Trophoblast cell (in vitro differentiated cells and primary cell): ENCODE results near the gene SPATS1.
"Not testable (repeated sequence)": the region's sequence is repeated elsewhere in the genome, so short reads cannot be mapped to it uniquely, and the experiment has no call there.

Experiments used
- DNase-seq, 2 donors: peaks; one replicate each; pipeline ENCODE4 v3.0.0-alpha.2; 2016
- H2AFZ ChIP-seq: 2 replicates; pipeline ENCODE4 v1.6.1; 2013; ENCODE audit warnings: low read length, moderate library complexity, mild to moderate bottlenecking; ENCODE audit not compliant: insufficient read depth, poor library complexity
- H2AK5ac ChIP-seq: 2 replicates; pipeline ENCODE4 v1.6.1; 2013; ENCODE audit warnings: mild to moderate bottlenecking, low read length
- H2BK120ac ChIP-seq: 2 replicates; pipeline ENCODE4 v1.6.1; 2013; ENCODE audit warnings: low read length, mild to moderate bottlenecking, moderate library complexity; ENCODE audit not compliant: insufficient read depth, poor library complexity
- H2BK12ac ChIP-seq: 2 replicates; pipeline ENCODE4 v1.6.1; 2013; ENCODE audit warnings: mild to moderate bottlenecking, low read length, moderate library complexity
- H2BK5ac ChIP-seq: 2 replicates; pipeline ENCODE4 v1.6.1; 2013; ENCODE audit warnings: low read length, low read depth, moderate library complexity, mild to moderate bottlenecking; ENCODE audit not compliant: poor library complexity
- H3K14ac ChIP-seq: 2 replicates; pipeline ENCODE4 v1.6.1; 2013; ENCODE audit warnings: mild to moderate bottlenecking, low read length
- H3K18ac ChIP-seq: 2 replicates; pipeline ENCODE4 v1.6.1; 2013; ENCODE audit warnings: mild to moderate bottlenecking, low read length
- H3K23ac ChIP-seq: 2 replicates; pipeline ENCODE4 v1.6.1; 2013; ENCODE audit warnings: low read length
- H3K27ac ChIP-seq: 2 replicates; pipeline ENCODE4 v1.5.1; 2013; ENCODE audit warnings: low read depth, mild to moderate bottlenecking, inconsistent platforms, low read length, moderate library complexity
- H3K27me3 ChIP-seq: 2 replicates; pipeline ENCODE4 v1.6.1; 2013; ENCODE audit warnings: inconsistent platforms, mild to moderate bottlenecking, low read length, moderate library complexity; ENCODE audit not compliant: insufficient read depth
- H3K36me3 ChIP-seq, 2 experiments: 1 replicate in 1 of 2; 2 replicates in 1 of 2; pipeline ENCODE4 v1.6.1; 2013; ENCODE audit warnings: low read length in 2 of 2, mild to moderate bottlenecking in 2 of 2, moderate library complexity in 1 of 2; ENCODE audit not compliant: insufficient read depth in 2 of 2, control insufficient read depth in 1 of 2
- H3K4ac ChIP-seq: 2 replicates; pipeline ENCODE4 v1.6.1; 2013; ENCODE audit warnings: low read depth, mild to moderate bottlenecking, low read length, moderate library complexity
- H3K4me1 ChIP-seq, 2 experiments: 1 replicate in 1 of 2; 2 replicates in 1 of 2; pipeline ENCODE4 v1.6.1; 2013; ENCODE audit warnings: low read length in 2 of 2, mild to moderate bottlenecking in 2 of 2, moderate library complexity in 1 of 2; ENCODE audit not compliant: insufficient read depth in 2 of 2, control insufficient read depth in 1 of 2
- H3K4me2 ChIP-seq: 2 replicates; pipeline ENCODE4 v1.6.1; 2013; ENCODE audit warnings: inconsistent platforms, mild to moderate bottlenecking, low read length, moderate library complexity
- H3K4me3 ChIP-seq: 2 replicates; pipeline ENCODE4 v1.5.1; 2013; ENCODE audit warnings: mild to moderate bottlenecking, low read depth, low read length, inconsistent platforms
- H3K79me1 ChIP-seq: one replicate; pipeline ENCODE4 v1.6.1; 2013; ENCODE audit warnings: low read length
- H3K79me2 ChIP-seq: 2 replicates; pipeline ENCODE4 v1.6.1; 2013; ENCODE audit warnings: low read length, mild to moderate bottlenecking; ENCODE audit not compliant: control insufficient read depth, insufficient read depth, poor library complexity
- H3K9ac ChIP-seq: 2 replicates; pipeline ENCODE4 v1.6.1; 2013; ENCODE audit warnings: mild to moderate bottlenecking, low read length
- H3K9me3 ChIP-seq: 2 replicates; pipeline ENCODE4 v1.6.1; 2013; ENCODE audit warnings: low read depth, mild to moderate bottlenecking, control low read depth, inconsistent platforms, low read length; ENCODE audit not compliant: insufficient read depth
- H4K12ac ChIP-seq: 2 replicates; pipeline ENCODE4 v1.6.1; 2013; ENCODE audit warnings: low read depth, mild to moderate bottlenecking, low read length, moderate library complexity
- H4K8ac ChIP-seq: 2 replicates; pipeline ENCODE4 v1.6.1; 2013; ENCODE audit warnings: low read depth, mild to moderate bottlenecking, low read length, moderate library complexity
- H4K91ac ChIP-seq: one replicate; pipeline ENCODE4 v1.6.1; 2013; ENCODE audit warnings: low read depth, mild to moderate bottlenecking, low read length, moderate library complexity
- WGBS: extraction: QIAGEN DNeasy Blood & Tissue Kit; methylation state at CpG from one replicate; pipeline ENCODE4 v1.1.7; 2013; ENCODE audit warnings: missing lambda C conversion rate; ENCODE audit not compliant: insufficient read length, insufficient coverage; ENCODE audit errors: extremely low coverage; 5-methylcytosine and 5-hydroxymethylcytosine counted together

Gene SPATS1

GRCh38 chr6:44346818-44347217, 4.4 kb downstream of the SPATS1 start:
- H3K4me1 ChIP-seq, H4K8ac ChIP-seq, H3K9ac ChIP-seq, H3K27ac ChIP-seq, H2BK12ac ChIP-seq, H3K79me2 ChIP-seq, H4K91ac ChIP-seq, H3K4me3 ChIP-seq, H3K79me1 ChIP-seq, H2AK5ac ChIP-seq, H2BK5ac ChIP-seq, H3K4me2 ChIP-seq, H3K36me3 ChIP-seq, H4K12ac ChIP-seq, H3K14ac ChIP-seq, H3K18ac ChIP-seq, DNase-seq, H3K4ac ChIP-seq, H3K27me3 ChIP-seq, H2BK120ac ChIP-seq, H3K23ac ChIP-seq, H2AFZ ChIP-seq, H3K9me3 ChIP-seq: not testable (repeated sequence)
- no CpG with 5 or more reads among the region's 4 CpGs for WGBS

- Histone ChIP-seq H3K23ac (peak overlapping the region; percentile 69), H3K27ac (no peak overlapping the region), H3K9ac (no peak overlapping the region), H2BK120ac (no peak overlapping the region), H3K4me2 (no peak overlapping the region), H3K9me3 (no peaks in the 10 kb centered on the region), H4K12ac (no peak overlapping the region), H2BK5ac (no peak overlapping the region), H2BK12ac (no peak overlapping the region), H3K36me3 (no peaks in the 10 kb centered on the region), H2AK5ac (no peak overlapping the region), H3K79me2 (no peaks in the 10 kb centered on the region), H3K27me3 (no peaks in the 10 kb centered on the region), H4K91ac (no peak overlapping the region), H4K8ac (no peak overlapping the region), H3K14ac (no peak overlapping the region), H3K4me3 (no peak overlapping the region), H3K79me1 (no peaks in the 10 kb centered on the region), H3K4ac (no peak overlapping the region), H3K4me1 (peaks cover 0 to 3% of the 10 kb centered on the region in 2 experiments), H2AFZ (no peak overlapping the region), H3K18ac (no peak overlapping the region)
- WGBS = no CpG with 5 or more reads among the region's 6 CpGs
- peak in 1 of 2 donors; percentile 13 for DNase-seq
Observed at GRCh38 chr6:44349904-44350649, 7.6 kb downstream of the SPATS1 start.

DNA sequence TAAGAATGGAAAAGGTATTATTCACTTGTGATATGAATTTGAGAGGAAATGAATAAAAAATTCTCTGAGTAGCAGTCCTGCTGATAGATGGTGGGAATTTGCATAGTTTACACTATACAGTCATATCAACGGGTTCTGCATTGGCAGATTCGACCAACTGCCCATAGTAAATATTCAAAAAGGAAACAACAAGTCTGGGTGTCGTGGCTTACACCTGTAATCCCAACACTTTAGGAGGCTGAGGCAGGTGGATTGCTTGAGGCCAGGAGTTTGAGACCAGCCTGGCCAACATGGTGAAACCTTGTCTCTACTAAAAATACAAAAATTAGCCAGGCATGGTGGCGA, 8.2 kb downstream of the SPATS1 start:
- H3K79me1 ChIP-seq, H2AFZ ChIP-seq, H3K4me1 ChIP-seq, H2BK120ac ChIP-seq, H4K91ac ChIP-seq, H3K27ac ChIP-seq, H3K27me3 ChIP-seq, H3K9me3 ChIP-seq, H3K4me3 ChIP-seq, H3K4ac ChIP-seq, H3K9ac ChIP-seq, H4K8ac ChIP-seq, H3K18ac ChIP-seq, H3K23ac ChIP-seq, H2BK12ac ChIP-seq, H2BK5ac ChIP-seq, DNase-seq, H3K36me3 ChIP-seq, H4K12ac ChIP-seq, H3K14ac ChIP-seq, H3K79me2 ChIP-seq, H3K4me2 ChIP-seq, H2AK5ac ChIP-seq: not testable (repeated sequence)
- no CpG with 5 or more reads among the region's 4 CpGs for WGBS

DNA sequence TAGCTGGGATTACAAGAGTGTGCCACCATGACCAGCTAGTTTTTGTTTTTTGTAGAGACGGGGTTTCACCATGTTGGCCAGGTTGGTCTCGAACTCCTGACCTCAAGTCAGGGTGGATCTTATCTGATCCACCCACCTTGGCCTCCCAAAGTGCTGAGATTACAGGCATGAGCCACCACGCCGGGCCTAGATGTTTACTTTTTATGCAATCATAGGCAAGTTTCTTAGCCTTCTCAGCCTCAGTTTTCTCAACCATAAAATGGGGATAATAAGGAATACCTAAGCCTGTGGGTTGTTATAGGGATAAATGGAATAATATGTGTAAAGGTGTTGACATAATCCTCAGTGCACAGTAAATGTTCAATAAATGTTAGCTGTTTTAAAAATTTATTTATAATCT, 9.8 kb downstream of the SPATS1 start:
- Histone ChIP-seq H3K36me3 (no peaks in the 10 kb centered on the region), H2BK12ac (no peak overlapping the region), H4K91ac (no peak overlapping the region), H3K4ac (no peak overlapping the region), H2AFZ (no peak overlapping the region), H2AK5ac (no peak overlapping the region), H3K4me3 (no peak overlapping the region), H3K4me1 (peaks cover 0 to 3% of the 10 kb centered on the region in 2 experiments), H3K27me3 (no peaks in the 10 kb centered on the region), H3K4me2 (no peak overlapping the region), H4K8ac (no peak overlapping the region), H3K79me2 (no peaks in the 10 kb centered on the region), H3K27ac (no peak overlapping the region), H3K79me1 (no peaks in the 10 kb centered on the region), H2BK5ac (no peak overlapping the region), H3K18ac (no peak overlapping the region), H3K9me3 (no peaks in the 10 kb centered on the region), H3K9ac (no peak overlapping the region), H2BK120ac (no peak overlapping the region), H4K12ac (no peak overlapping the region), H3K23ac (no peak overlapping the region), H3K14ac (no peak overlapping the region)
- WGBS = no CpG with 5 or more reads among the region's 4 CpGs
- no peak for DNase-seq
